Progenitor cell of endocrine pancreas (in vitro differentiated cells): ENCODE data around the gene CREBBP. TPM values are rescaled to one million over a fixed set of nuclear protein-coding genes. Genes with fewer than 3 reads are reported as not detected.

Source experiments
- DNase-seq: peaks from one replicate; pipeline ENCODE4 v3.0.0; 2021; ENCODE audit warnings: low spot score; ENCODE audit not compliant: unreplicated experiment
- H3K27ac Mint-ChIP-seq: 2 replicates; pipeline ENCODE4 v1.8.0; 2021; ENCODE audit warnings: mild to moderate bottlenecking, moderate library complexity, mixed read lengths
- H3K27me3 Mint-ChIP-seq: 2 replicates; pipeline ENCODE4 v1.8.0; 2021; ENCODE audit warnings: mixed read lengths
- H3K36me3 Mint-ChIP-seq: 2 replicates; pipeline ENCODE4 v1.8.0; 2022; ENCODE audit warnings: mixed read lengths; ENCODE audit not compliant: insufficient read depth
- H3K4me1 Mint-ChIP-seq: 2 replicates; pipeline ENCODE4 v1.8.0; 2021; ENCODE audit warnings: low read depth, mixed read lengths
- H3K4me3 Mint-ChIP-seq: 2 replicates; pipeline ENCODE4 v1.8.0; 2021; ENCODE audit warnings: low read depth, mild to moderate bottlenecking, moderate library complexity, mixed read lengths
- H3K9me3 Mint-ChIP-seq: 2 replicates; pipeline ENCODE4 v1.8.0; 2021; ENCODE audit warnings: low read depth, mixed read lengths
- CTCF ChIP-seq: fragments of 200-600 bp; sonication (generic); IDR thresholded peaks from one replicate; pipeline ENCODE4 v1.5.0; 2021; ENCODE audit warnings: antibody characterized with exemption, mild to moderate bottlenecking; ENCODE audit not compliant: unreplicated experiment
- total RNA-seq: library from RNA; stranded (reverse); gene quantifications from 2 replicates; pipeline ENCODE4 v1.2.1, GENCODE V29; 2021

Gene CREBBP
- total RNA-seq, 1 donor from 2014 or later = 144 TPM

GRCh38 chr16:3713587-3714242 lies 166.8 kb downstream of the CREBBP start:
- no peaks in the 10 kb centered on the region for H3K27me3 Mint-ChIP-seq
- H3K4me1 Mint-ChIP-seq = peaks cover 42% of the 10 kb centered on the region
- peak overlapping the region; percentile 54 for H3K4me3 Mint-ChIP-seq
- H3K27ac Mint-ChIP-seq = peak overlapping the region; percentile 98
- H3K9me3 Mint-ChIP-seq = no peaks in the 10 kb centered on the region
- peaks cover 9% of the 10 kb centered on the region for H3K36me3 Mint-ChIP-seq
- DNase-seq = no peak
- no peak for TF ChIP-seq CTCF

DNA sequence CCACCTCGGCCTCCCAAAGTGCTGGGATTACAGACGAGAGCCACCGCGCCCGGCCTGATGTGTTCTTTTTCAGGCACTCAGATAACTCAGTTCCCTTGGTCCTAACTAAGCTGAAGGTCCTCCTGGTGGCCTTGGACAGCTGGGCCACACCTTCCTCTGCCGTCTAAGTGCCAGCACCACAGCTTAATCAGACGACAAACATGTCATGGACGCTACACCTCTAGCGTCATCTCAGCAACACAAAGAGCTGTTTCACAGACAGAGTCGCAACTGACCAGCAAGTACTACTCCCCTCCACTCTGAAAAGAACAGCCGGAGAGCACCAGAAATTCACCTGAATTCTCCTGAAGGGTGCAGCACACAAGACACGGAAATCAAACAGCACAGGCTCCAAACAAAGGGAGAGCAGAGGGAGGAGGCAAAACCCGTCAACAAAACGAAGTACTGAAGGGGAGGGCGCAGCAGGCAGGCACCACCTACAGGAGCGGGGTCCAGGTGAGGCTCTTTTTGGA lies 167.6 kb downstream of the CREBBP start:
- no peaks in the 10 kb centered on the region for H3K27me3 Mint-ChIP-seq
- peaks cover 9% of the 10 kb centered on the region for H3K36me3 Mint-ChIP-seq
- H3K4me3 Mint-ChIP-seq = peak overlapping the region; percentile 54
- H3K9me3 Mint-ChIP-seq = no peaks in the 10 kb centered on the region
- DNase-seq = no peak
- H3K27ac Mint-ChIP-seq = peak overlapping the region; percentile 98
- peaks cover 38% of the 10 kb centered on the region for H3K4me1 Mint-ChIP-seq
- TF ChIP-seq CTCF = no peak

DNA sequence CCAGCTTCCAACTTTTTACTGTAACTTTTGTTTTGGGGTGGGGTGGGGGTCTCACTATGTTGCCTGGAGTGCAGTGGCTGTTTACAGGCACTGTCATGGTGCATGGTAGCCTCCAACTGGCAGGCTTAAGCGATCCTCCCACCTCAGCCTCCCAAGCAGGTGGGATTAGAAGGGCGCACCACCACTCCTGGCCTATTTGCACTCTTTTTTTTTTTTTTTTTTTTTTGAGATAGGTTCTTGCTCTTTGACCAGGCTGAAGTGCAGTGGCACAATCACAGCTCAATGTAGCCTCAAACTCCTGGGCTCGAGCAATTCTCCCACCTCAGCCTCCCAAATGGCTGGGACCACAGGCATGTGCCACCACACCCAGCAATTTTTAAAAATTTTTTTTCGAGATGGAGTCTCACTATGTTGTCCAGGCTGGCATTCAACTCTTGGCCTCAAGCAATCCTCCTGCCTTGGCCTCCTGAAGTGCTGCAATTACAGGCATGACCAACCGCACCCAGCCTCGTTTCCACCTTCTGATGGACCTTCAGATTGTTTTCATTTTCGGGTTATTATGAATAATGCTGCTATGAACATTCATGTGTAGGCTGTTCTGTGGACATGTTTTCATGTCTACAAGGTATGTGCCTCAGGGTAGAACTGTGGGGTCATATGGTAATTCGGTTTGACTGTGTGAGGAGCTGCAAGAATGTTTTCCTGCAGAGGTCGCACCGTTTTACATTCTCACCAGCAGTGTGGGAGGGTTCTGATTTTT lies 174.1 kb downstream of the CREBBP start:
- H3K27me3 Mint-ChIP-seq = no peaks in the 10 kb centered on the region
- no peak overlapping the region for H3K4me3 Mint-ChIP-seq
- H3K4me1 Mint-ChIP-seq = peaks cover 3% of the 10 kb centered on the region
- H3K9me3 Mint-ChIP-seq = no peaks in the 10 kb centered on the region
- no peak for TF ChIP-seq CTCF
- no peak for DNase-seq
- H3K36me3 Mint-ChIP-seq = peaks cover 23% of the 10 kb centered on the region
- H3K27ac Mint-ChIP-seq = no peak overlapping the region

GRCh38 chr16:3702082-3702481 lies 178.4 kb downstream of the CREBBP start:
- peaks cover 17% of the 10 kb centered on the region for H3K36me3 Mint-ChIP-seq
- H3K27ac Mint-ChIP-seq = peak overlapping the region; percentile 81
- no peak for TF ChIP-seq CTCF
- peaks cover 3% of the 10 kb centered on the region for H3K4me1 Mint-ChIP-seq
- H3K27me3 Mint-ChIP-seq = no peaks in the 10 kb centered on the region
- no peak overlapping the region for H3K4me3 Mint-ChIP-seq
- no peaks in the 10 kb centered on the region for H3K9me3 Mint-ChIP-seq
- no peak for DNase-seq

- no peaks in the 10 kb centered on the region for H3K9me3 Mint-ChIP-seq
- peaks cover 14% of the 10 kb centered on the region for H3K36me3 Mint-ChIP-seq
- no peaks in the 10 kb centered on the region for H3K27me3 Mint-ChIP-seq
- no peak overlapping the region for H3K27ac Mint-ChIP-seq
- H3K4me1 Mint-ChIP-seq = peaks cover 6% of the 10 kb centered on the region
- no peak for TF ChIP-seq CTCF
- no peak for DNase-seq
- no peak overlapping the region for H3K4me3 Mint-ChIP-seq
These were observed 179.0 kb downstream of the CREBBP start for GRCh38 chr16:3701531-3701930.
